DND-41 (cell line): ENCODE results near the gene ADISSP.

Experiments used
- EZH2 ChIP-seq: IDR thresholded peaks from 3 replicates; pipeline ENCODE4 v1.6.1; 2012; ENCODE audit warnings: borderline replicate concordance, low read depth, mild to moderate bottlenecking, moderate library complexity, low read length, inconsistent platforms; ENCODE audit not compliant: severe bottlenecking
- TF ChIP-seq, protein P1 (sequence below): IDR thresholded peaks from 2 replicates; pipeline ENCODE4 v1.5.1; 2012; ENCODE audit warnings: borderline replicate concordance, low read length, moderate library complexity, mild to moderate bottlenecking; ENCODE audit not compliant: poor library complexity, severe bottlenecking; ENCODE audit errors: extremely low read depth

DNA sequence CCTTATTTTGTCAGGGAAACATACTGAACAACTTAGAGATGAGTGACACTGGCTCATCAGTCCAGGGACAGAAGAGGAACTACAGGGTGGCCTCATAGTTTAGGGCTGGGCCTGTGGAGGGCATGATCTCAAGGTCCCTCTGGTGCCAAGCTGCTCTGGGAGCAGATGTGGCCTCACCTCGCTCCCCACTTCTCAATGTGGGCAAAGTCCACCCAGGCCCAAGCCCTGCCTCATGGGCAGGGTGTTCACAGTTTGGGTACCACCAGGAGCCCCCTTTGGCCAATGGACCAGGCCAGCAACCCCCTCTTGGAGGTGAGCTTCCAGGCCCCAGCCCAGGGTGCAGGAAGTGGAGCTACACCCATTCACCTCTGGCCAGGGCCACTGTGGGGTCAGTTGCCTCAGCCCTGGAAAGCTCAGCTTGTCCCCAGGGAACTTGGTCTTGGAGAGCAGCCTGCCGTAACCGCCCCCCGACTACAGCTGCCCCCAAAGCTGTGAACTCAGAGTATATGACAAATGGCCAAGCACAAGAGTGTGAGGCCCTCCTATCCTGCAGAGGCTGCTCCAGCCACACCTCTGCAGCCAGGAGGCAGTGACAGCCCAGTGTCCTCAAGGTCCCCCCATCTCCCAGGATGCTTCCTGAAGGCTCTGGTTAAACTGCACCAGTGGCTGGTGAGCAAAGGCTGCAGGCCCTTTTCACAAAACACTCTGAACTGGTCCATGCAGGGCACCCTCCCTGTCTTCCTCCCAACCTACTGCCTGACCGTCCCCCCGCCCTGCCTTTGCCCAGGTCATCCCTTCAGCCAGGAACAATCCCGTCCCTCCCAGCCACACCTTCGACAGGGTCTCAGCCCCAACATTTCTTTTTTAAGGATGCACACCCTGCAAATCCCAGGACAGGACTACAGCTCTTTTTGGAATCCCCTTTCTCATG, 3.6 kb downstream of the ADISSP start:
- TF ChIP-seq, protein P1, sequence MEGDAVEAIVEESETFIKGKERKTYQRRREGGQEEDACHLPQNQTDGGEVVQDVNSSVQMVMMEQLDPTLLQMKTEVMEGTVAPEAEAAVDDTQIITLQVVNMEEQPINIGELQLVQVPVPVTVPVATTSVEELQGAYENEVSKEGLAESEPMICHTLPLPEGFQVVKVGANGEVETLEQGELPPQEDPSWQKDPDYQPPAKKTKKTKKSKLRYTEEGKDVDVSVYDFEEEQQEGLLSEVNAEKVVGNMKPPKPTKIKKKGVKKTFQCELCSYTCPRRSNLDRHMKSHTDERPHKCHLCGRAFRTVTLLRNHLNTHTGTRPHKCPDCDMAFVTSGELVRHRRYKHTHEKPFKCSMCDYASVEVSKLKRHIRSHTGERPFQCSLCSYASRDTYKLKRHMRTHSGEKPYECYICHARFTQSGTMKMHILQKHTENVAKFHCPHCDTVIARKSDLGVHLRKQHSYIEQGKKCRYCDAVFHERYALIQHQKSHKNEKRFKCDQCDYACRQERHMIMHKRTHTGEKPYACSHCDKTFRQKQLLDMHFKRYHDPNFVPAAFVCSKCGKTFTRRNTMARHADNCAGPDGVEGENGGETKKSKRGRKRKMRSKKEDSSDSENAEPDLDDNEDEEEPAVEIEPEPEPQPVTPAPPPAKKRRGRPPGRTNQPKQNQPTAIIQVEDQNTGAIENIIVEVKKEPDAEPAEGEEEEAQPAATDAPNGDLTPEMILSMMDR, result no peak
- TF ChIP-seq EZH2, result no peak
